Adrenal gland (tissue), 12 donors: ENCODE measurements around the gene YWHAH. TPM values are rescaled to one million over a fixed set of nuclear protein-coding genes. Genes with fewer than 3 reads are reported as not detected.

Experiments
- DNase-seq, 7 donors: peaks; one replicate each; pipeline ENCODE4 v3.0.0-alpha.2; 2019 to 2020
- H3K27ac ChIP-seq, 5 donors: fragments of 200-600 bp; sonication (generic) in 4 of 5; 1 replicate in 3 of 5; 2 replicates in 2 of 5; pipeline versions ENCODE4 v1.5.1 to v1.8.0; 2016 to 2020; ENCODE audit warnings: mild to moderate bottlenecking in 1 of 5
- H3K27me3 ChIP-seq: fragments of 200-600 bp; 2 replicates; pipeline ENCODE4 v1.8.0; 2021
- H3K36me3 ChIP-seq, 2 donors: fragments of 200-600 bp; replicated peaks in 1 of 2; 1 replicate in 1 of 2; 2 replicates in 1 of 2; pipeline versions ENCODE4 v1.5.1 to v1.8.0; 2018 to 2022
- H3K4me1 ChIP-seq, 2 donors: fragments of 200-600 bp; replicated peaks in 1 of 2; 1 replicate in 1 of 2; 2 replicates in 1 of 2; pipeline versions ENCODE4 v1.5.1 to v1.8.0; 2018 to 2021
- H3K4me3 ChIP-seq, 4 donors: fragments of 200-600 bp; sonication (generic) in 3 of 4; one replicate each; pipeline ENCODE4 v1.5.1; 2016 to 2018
- H3K9me3 ChIP-seq, 3 donors: fragments of 200-600 bp; sonication (generic) in 1 of 3; replicated peaks in 1 of 3; 1 replicate in 2 of 3; 2 replicates in 1 of 3; pipeline versions ENCODE4 v1.5.1 to v1.8.0; 2016 to 2021
- CTCF ChIP-seq, 6 experiments: fragments of 450-650 bp in 4 of 6; fragments of 200-600 bp in 2 of 6; sonication (generic) in 1 of 6; IDR thresholded peaks; 1 replicate in 5 of 6; 2 replicates in 1 of 6; pipeline versions ENCODE4 v1.5.1 to v1.8.0; 2016 to 2021; ENCODE audit warnings: antibody characterized with exemption in 6 of 6, mild to moderate bottlenecking in 2 of 6, moderate library complexity in 1 of 6
- POLR2A ChIP-seq, 2 donors: fragments of 450-650 bp; IDR thresholded peaks; one replicate each; pipeline ENCODE4 v1.6.1; 2017; ENCODE audit warnings: antibody characterized with exemption in 2 of 2, mild to moderate bottlenecking in 2 of 2, moderate library complexity in 1 of 2
- WGBS, 4 donors: extraction: QIAGEN DNeasy Blood & Tissue Kit in 2 of 4; methylation state at CpG; one replicate each; pipeline versions ENCODE4 v1.1.5 to v1.1.7; 2013 to 2017; 5-methylcytosine and 5-hydroxymethylcytosine counted together
- intact Hi-C, 2 donors: fragments of 100-400 bp; cut with DNase I; formaldehyde crosslinking; loops; one replicate each; pipeline versions ENCODE4 v1.14.1 to v1.15.0; 2022 to 2023
- polyA plus RNA-seq, 3 donors: library from polyadenylated mRNA; stranded (reverse); fragments of 200-250 nt in 2 of 3; fragments of 350-450 nt in 1 of 3; fragmentation: Illumina TruSeq in 1 of 3; extraction: RNeasy Lipid Tissue Mini Kit (QIAGEN cat#74804) in 1 of 3; gene quantifications; one replicate each; pipeline ENCODE4 v1.2.3, GENCODE V29; 2013 to 2014
- total RNA-seq, 9 donors: library from RNA; depleted of rRNA in 4 of 9; stranded (reverse); fragments of >200 nt in 4 of 9; fragments of 120-200 nt in 1 of 9; fragmentation: NEBNext Ultra II Directional in 1 of 9; extraction: Animal tissue kit (Norgen Biotek cat#: 25700) in 1 of 9; gene quantifications; one replicate each; pipeline versions ENCODE4 v1.1.0 to v1.2.4, GENCODE V29; 2013 to 2023
- donor health status: healthy with polysubstance abuse.
- donor health status: Bipolar disorder and iron deficiency.
- donor health status: DM: yes; HTN: yes; CAD: no.
- donor health status: DM: no; HTN: no; CAD: no.
- donor health status: DM: no; HTN: no; CAD: no.
- donor health status: DM: yes; HTN: yes; CAD: no.

The YWHAH gene
- total and polyA plus RNA-seq, 12 donors = 50.6 to 128 (median 73.7) TPM

DNA sequence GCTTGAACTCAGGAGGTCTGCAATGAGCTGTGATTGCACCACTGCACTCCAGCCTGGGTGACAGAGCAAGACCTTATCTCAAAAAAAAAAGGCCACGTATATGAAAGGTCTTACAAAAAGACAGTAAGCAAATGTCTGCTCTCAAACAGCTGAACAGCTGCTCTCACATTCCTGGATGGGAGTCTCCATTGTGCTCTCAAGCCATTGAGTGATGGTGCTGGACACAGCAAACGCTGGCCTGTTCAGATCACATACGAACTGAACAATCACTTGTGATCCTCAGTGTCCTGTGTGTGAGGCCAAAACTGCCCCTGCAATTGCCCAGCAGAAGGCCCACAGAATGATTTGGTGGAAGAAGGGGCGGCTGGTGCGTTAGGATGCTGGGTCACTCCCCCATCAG, 34.4 kb upstream of the YWHAH start:
- no peak for TF ChIP-seq CTCF (IDR thresholded peaks at IDR 0.05)
- intact Hi-C loops = no loop called here
- H3K27me3 ChIP-seq = no peaks in the 10 kb centered on the region
- peaks cover 0 to 16% of the 10 kb centered on the region in 2 donors for H3K36me3 ChIP-seq
- no peak overlapping the region for H3K4me3 ChIP-seq
- H3K4me1 ChIP-seq = no peaks in the 10 kb centered on the region
- 86 to 95% (median 89%) methylated on average over 4 to 5 of the region's 5 CpGs for WGBS, 4 donors
- no peak overlapping the region for H3K27ac ChIP-seq
- no peaks in the 10 kb centered on the region for H3K9me3 ChIP-seq
- no peak for DNase-seq

DNA sequence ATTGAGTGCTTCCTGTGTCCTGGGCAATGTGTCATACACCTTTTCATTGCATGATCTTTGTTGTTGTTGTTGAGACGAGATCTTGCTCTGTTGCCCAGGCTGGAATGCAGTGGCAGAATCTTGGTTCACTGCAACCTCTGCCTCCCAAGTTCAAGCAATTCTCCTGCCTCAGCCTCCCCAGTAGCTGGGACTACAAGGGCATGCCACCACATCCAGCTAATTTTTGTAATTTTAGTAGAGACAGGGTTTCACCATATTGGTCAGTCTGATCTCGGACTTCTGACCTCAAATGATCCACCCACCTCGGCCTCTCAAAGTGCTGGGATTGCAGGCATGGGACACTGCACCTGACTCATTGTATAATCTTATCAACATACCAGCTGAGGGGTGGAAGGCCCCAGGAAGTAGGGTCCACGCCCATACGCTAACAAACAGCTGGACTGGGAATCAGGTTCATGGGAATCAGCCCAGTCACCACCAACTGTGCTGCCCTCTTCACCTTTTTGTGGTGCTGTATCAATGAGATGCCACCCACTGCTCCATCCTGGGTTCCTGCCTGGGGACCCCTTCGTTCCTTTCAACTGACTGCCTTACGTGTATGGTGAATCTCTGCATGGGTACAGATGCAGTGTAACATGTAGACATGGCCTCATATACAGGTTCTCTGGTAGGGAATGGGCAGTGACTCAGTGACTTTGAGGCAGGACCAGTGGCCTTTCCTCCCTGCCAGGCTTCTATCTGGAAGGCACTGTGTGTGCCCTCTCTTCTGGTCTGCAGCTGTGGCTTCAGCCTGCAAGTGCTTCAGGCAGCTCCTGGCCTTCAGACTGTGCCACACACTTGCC, 32.5 kb upstream of the YWHAH start:
- Histone ChIP-seq H3K9me3 (no peaks in the 10 kb centered on the region), H3K4me1 (peaks cover 0 to 4% of the 10 kb centered on the region in 2 donors), H3K36me3 (peaks cover 0 to 3% of the 10 kb centered on the region in 2 donors), H3K4me3 (no peak overlapping the region), H3K27me3 (no peaks in the 10 kb centered on the region), H3K27ac (no peak overlapping the region)
- no peak for TF ChIP-seq CTCF (IDR thresholded peaks at IDR 0.05)
- no peak for TF ChIP-seq POLR2A (IDR thresholded peaks at IDR 0.05)
- no peak for DNase-seq
- intact Hi-C loops = no loop called here
- 85 to 98% (median 95%) methylated on average over 5 to 7 of the region's 7 CpGs for WGBS, 4 donors

DNA sequence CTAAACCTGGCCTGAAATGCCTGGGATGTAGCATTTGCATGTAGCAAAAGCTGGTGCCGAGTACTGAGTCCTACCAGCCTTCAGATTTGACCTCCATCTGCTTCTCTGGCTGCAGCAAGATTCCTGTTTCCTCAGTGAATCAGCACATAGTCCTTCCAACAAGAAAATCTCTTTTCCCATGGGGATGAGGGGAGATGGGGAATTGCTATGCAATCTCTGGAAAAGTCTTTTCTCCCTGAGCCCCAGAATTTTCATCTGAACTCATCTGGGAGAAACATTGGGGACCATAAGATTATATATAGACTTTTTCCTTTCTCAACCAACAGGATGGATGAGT, 32.0 kb upstream of the YWHAH start:
- Histone ChIP-seq H3K4me1 (peaks cover 0 to 5% of the 10 kb centered on the region in 2 donors), H3K27me3 (no peaks in the 10 kb centered on the region), H3K27ac (no peak overlapping the region), H3K9me3 (no peaks in the 10 kb centered on the region), H3K4me3 (no peak overlapping the region), H3K36me3 (no peaks in the 10 kb centered on the region)
- intact Hi-C loops = no loop called here
- no peak for TF ChIP-seq CTCF (IDR thresholded peaks at IDR 0.05)
- TF ChIP-seq POLR2A (IDR thresholded peaks at IDR 0.05) = no peak
- WGBS, 4 donors = 43 to 64% (median 60%) methylated on average over 1 of the region's 1 CpG
- DNase-seq = no peak

- intact Hi-C loops = no loop called here
- Histone ChIP-seq H3K27me3 (no peaks in the 10 kb centered on the region), H3K4me1 (peaks cover 0 to 10% of the 10 kb centered on the region in 2 donors), H3K4me3 (no peak overlapping the region), H3K27ac (no peak overlapping the region), H3K9me3 (no peaks in the 10 kb centered on the region), H3K36me3 (no peaks in the 10 kb centered on the region)
- TF ChIP-seq POLR2A (IDR thresholded peaks at IDR 0.05) = no peak
- TF ChIP-seq CTCF (IDR thresholded peaks at IDR 0.05) = no peak
- 87 to 90% (median 88%) methylated on average over 10 of the region's 10 CpGs for WGBS, 4 donors
- DNase-seq = no peak
Observed at GRCh38 chr22:31915586-31915985, 28.7 kb upstream of the YWHAH start.
